ENCODE results near the gene YTHDC2.

YTHDC2 gene

GRCh38 chr5:113503146-113503545, 10.3 kb upstream of the YTHDC2 start:
- no peak for TF ChIP-seq CTCF (IDR thresholded peaks at IDR 0.05; ENCODE audit: low read length, missing control alignments)
- no peak overlapping the region for H3K4me3 ChIP-seq (replicated peaks; ENCODE audit: low read depth, low read length)
- DNase-seq (ENCODE audit: low read depth), result no peak

GRCh38 chr5:113505181-113505580, 8.3 kb upstream of the YTHDC2 start:
- peak; percentile 45 for DNase-seq (ENCODE audit: low read depth)
- TF ChIP-seq CTCF (IDR thresholded peaks at IDR 0.05; ENCODE audit: low read length, missing control alignments), result no peak
- no peak overlapping the region for H3K4me3 ChIP-seq (replicated peaks; ENCODE audit: low read depth, low read length)

GRCh38 chr5:113507601-113508000, 5.9 kb upstream of the YTHDC2 start:
- TF ChIP-seq CTCF (IDR thresholded peaks at IDR 0.05; ENCODE audit: low read length, missing control alignments), result no peak
- no peak for DNase-seq (ENCODE audit: low read depth)
- no peak overlapping the region for H3K4me3 ChIP-seq (replicated peaks; ENCODE audit: low read depth, low read length)

DNA sequence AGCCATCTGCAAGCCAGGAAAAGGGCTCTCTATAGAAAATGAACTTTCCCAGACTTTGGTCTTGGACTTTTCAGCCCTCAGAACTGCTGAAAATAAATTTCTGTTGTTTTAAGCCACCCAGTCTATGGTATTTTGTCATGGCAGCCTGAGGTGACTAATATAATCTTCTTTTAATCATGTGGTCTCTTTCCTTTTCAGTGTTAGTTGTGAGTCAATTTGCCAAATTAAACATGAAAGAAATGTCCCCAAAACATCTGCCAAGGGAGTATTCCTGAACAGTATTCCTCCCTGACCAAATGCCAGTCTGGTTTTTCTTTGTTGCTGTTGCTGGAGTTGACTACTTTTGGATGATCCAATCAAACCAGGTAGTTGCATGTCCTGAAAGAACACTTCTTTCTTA, 4.7 kb upstream of the YTHDC2 start:
- no peak overlapping the region for H3K4me3 ChIP-seq (replicated peaks; ENCODE audit: low read depth, low read length)
- no peak for TF ChIP-seq CTCF (IDR thresholded peaks at IDR 0.05; ENCODE audit: low read length, missing control alignments)
- no peak for DNase-seq (ENCODE audit: low read depth)

DNA sequence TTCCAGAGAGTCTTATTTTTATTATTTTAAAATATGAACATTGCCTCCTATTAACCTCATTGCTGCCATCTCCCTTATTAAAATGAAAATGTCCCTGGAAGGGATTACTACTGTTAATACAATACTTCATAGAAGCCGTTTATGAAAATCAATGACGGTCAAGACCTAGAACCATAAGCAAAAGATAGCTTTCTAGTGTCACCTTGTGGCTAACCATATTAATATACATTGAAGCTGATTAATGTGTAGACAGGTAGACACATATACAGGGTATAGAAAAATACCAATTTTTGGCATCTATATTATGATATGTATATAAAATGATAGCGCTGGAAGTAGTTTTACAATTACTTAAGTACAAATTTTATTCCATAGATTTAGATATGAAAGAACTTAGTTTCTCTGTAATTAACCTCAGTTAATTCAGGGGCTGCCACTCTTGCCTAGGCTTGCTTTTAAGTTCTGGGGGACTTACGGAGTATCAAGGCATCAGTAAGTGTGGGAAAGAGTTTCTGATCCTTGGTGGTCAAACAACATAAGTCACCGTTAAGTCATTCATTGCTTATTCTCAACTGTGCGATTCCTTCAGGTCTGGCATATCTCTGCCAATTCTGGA, 2.5 kb upstream of the YTHDC2 start:
- H3K4me3 ChIP-seq (replicated peaks; ENCODE audit: low read depth, low read length), result no peak overlapping the region
- DNase-seq (ENCODE audit: low read depth), result peak; percentile 82
- peak; percentile 55 for TF ChIP-seq CTCF (IDR thresholded peaks at IDR 0.05; ENCODE audit: low read length, missing control alignments)

GRCh38 chr5:113512341-113512740, 1.2 kb upstream of the YTHDC2 start:
- DNase-seq (ENCODE audit: low read depth), result no peak
- no peak for TF ChIP-seq CTCF (IDR thresholded peaks at IDR 0.05; ENCODE audit: low read length, missing control alignments)
- no peak overlapping the region for H3K4me3 ChIP-seq (replicated peaks; ENCODE audit: low read depth, low read length)

- DNase-seq (ENCODE audit: low read depth), result no peak
- H3K4me3 ChIP-seq (replicated peaks; ENCODE audit: low read depth, low read length), result peak overlapping the region; percentile 71
- no peak for TF ChIP-seq CTCF (IDR thresholded peaks at IDR 0.05; ENCODE audit: low read length, missing control alignments)
These were observed 768 bp downstream of the YTHDC2 start for GRCh38 chr5:113514289-113514635.
